ENCODE results near the gene PTCD2.

The PTCD2 gene

GRCh38 chr5:72355706-72356299 lies 35.6 kb downstream of the PTCD2 start:
- Histone ChIP-seq H3K9me3 (ENCODE audit: control insufficient read depth, low read length) (no peaks in the 10 kb centered on the region), H3K27me3 (ENCODE audit: control insufficient read depth, insufficient read depth, low read length) (no peaks in the 10 kb centered on the region), H3K79me2 (no peaks in the 10 kb centered on the region), H3K27ac (no peak overlapping the region), H3K4me2 (ENCODE audit: low read length) (no peak overlapping the region), H2AFZ (no peak overlapping the region), H3K36me3 (ENCODE audit: control insufficient read depth, insufficient read depth, low read length) (no peaks in the 10 kb centered on the region), H3K4me3 (ENCODE audit: low read depth, low read length) (no peak overlapping the region), H3K9ac (no peak overlapping the region), H3K4me1 (no peaks in the 10 kb centered on the region)
- TF ChIP-seq CTCF (IDR thresholded peaks at IDR 0.05): no peak

- Histone ChIP-seq H3K9ac (no peak overlapping the region), H2AFZ (no peak overlapping the region), H3K36me3 (ENCODE audit: control insufficient read depth, insufficient read depth, low read length) (no peaks in the 10 kb centered on the region), H3K27me3 (ENCODE audit: control insufficient read depth, insufficient read depth, low read length) (no peaks in the 10 kb centered on the region), H3K9me3 (ENCODE audit: control insufficient read depth, low read length) (no peaks in the 10 kb centered on the region), H3K4me1 (no peaks in the 10 kb centered on the region), H3K27ac (no peak overlapping the region), H3K4me3 (ENCODE audit: low read depth, low read length) (no peak overlapping the region), H3K4me2 (ENCODE audit: low read length) (no peak overlapping the region), H3K79me2 (no peaks in the 10 kb centered on the region)
- TF ChIP-seq CTCF (IDR thresholded peaks at IDR 0.05): no peak
Measured at GRCh38 chr5:72356361-72356760, 36.2 kb downstream of the PTCD2 start.

- no peak for TF ChIP-seq CTCF (IDR thresholded peaks at IDR 0.05)
- no peaks in the 10 kb centered on the region for H3K36me3 ChIP-seq (ENCODE audit: control insufficient read depth, insufficient read depth, low read length)
Measured at GRCh38 chr5:72358925-72359324, 38.8 kb downstream of the PTCD2 start.

GRCh38 chr5:72359886-72360285 lies 39.7 kb downstream of the PTCD2 start:
- no peak for TF ChIP-seq CTCF (IDR thresholded peaks at IDR 0.05)
- H3K36me3 ChIP-seq (ENCODE audit: control insufficient read depth, insufficient read depth, low read length): no peaks in the 10 kb centered on the region
- H3K79me2 ChIP-seq: no peaks in the 10 kb centered on the region
- H3K9ac ChIP-seq: no peak overlapping the region
- no peak overlapping the region for H2AFZ ChIP-seq
- no peak overlapping the region for H3K27ac ChIP-seq
- no peaks in the 10 kb centered on the region for H3K9me3 ChIP-seq (ENCODE audit: control insufficient read depth, low read length)
- H3K27me3 ChIP-seq (ENCODE audit: control insufficient read depth, insufficient read depth, low read length): no peaks in the 10 kb centered on the region
- no peaks in the 10 kb centered on the region for H3K4me1 ChIP-seq
- H3K4me2 ChIP-seq (ENCODE audit: low read length): no peak overlapping the region
- H3K4me3 ChIP-seq (ENCODE audit: low read depth, low read length): no peak overlapping the region

More at GRCh38 chr5:72358925-72359324, 38.8 kb downstream of the PTCD2 start:
- no peak overlapping the region for H3K27ac ChIP-seq
- H3K4me3 ChIP-seq (ENCODE audit: low read depth, low read length): no peak overlapping the region
- H3K79me2 ChIP-seq: no peaks in the 10 kb centered on the region
- H3K9ac ChIP-seq: no peak overlapping the region
- H2AFZ ChIP-seq: no peak overlapping the region
- no peaks in the 10 kb centered on the region for H3K27me3 ChIP-seq (ENCODE audit: control insufficient read depth, insufficient read depth, low read length)
- no peaks in the 10 kb centered on the region for H3K9me3 ChIP-seq (ENCODE audit: control insufficient read depth, low read length)
- no peak overlapping the region for H3K4me2 ChIP-seq (ENCODE audit: low read length)
- H3K4me1 ChIP-seq: no peaks in the 10 kb centered on the region

- Histone ChIP-seq H3K9ac (no peak overlapping the region), H3K79me2 (no peaks in the 10 kb centered on the region), H3K4me3 (ENCODE audit: low read depth, low read length) (no peak overlapping the region), H3K27me3 (ENCODE audit: control insufficient read depth, insufficient read depth, low read length) (no peaks in the 10 kb centered on the region), H3K27ac (no peak overlapping the region), H3K9me3 (ENCODE audit: control insufficient read depth, low read length) (no peaks in the 10 kb centered on the region), H3K4me1 (no peaks in the 10 kb centered on the region), H3K4me2 (ENCODE audit: low read length) (no peak overlapping the region), H3K36me3 (ENCODE audit: control insufficient read depth, insufficient read depth, low read length) (no peaks in the 10 kb centered on the region), H2AFZ (no peak overlapping the region)
- TF ChIP-seq CTCF (IDR thresholded peaks at IDR 0.05): no peak
Measured at GRCh38 chr5:72363166-72363802, 43.1 kb downstream of the PTCD2 start.
